DOHH2 (cell line): ENCODE measurements around the gene BPHL.
"Not testable (repeated sequence)": the region's sequence is repeated elsewhere in the genome, so short reads cannot be mapped to it uniquely, and the experiment has no call there.

ENCODE experiments used
- H3F3A ChIP-seq: fragments of 200-600 bp; sonication (generic), shearing (Covaris generic); 2 replicates; pipeline ENCODE4 v1.6.0; 2016; ENCODE audit warnings: antibody characterized with exemption, mild to moderate bottlenecking; ENCODE audit not compliant: control insufficient read depth, insufficient read depth
- H3K27ac ChIP-seq: fragments of 200-600 bp; sonication (generic); 2 replicates; pipeline ENCODE4 v1.5.1; 2014; ENCODE audit warnings: low read depth, mild to moderate bottlenecking, low read length, moderate library complexity
- H3K27me3 ChIP-seq: fragments of 200-600 bp; sonication (generic); 2 replicates; pipeline ENCODE4 v1.6.1; 2014; ENCODE audit warnings: mild to moderate bottlenecking, low read length, mixed read lengths; ENCODE audit not compliant: control insufficient read depth
- H3K36me3 ChIP-seq: fragments of 200-600 bp; sonication (generic); 2 replicates; pipeline ENCODE4 v1.6.1; 2014; ENCODE audit warnings: mild to moderate bottlenecking, low read length, moderate library complexity, mixed read lengths; ENCODE audit not compliant: control insufficient read depth
- H3K4me1 ChIP-seq: fragments of 200-600 bp; sonication (generic); 2 replicates; pipeline ENCODE4 v1.6.1; 2014; ENCODE audit warnings: mild to moderate bottlenecking, low read length, mixed read lengths; ENCODE audit not compliant: control insufficient read depth
- H3K4me2 ChIP-seq: fragments of 200-600 bp; sonication (generic); 2 replicates; pipeline ENCODE4 v1.6.0; 2014; ENCODE audit warnings: mild to moderate bottlenecking, low read length, moderate library complexity
- H3K4me3 ChIP-seq: fragments of 200-600 bp; sonication (generic); 2 replicates; pipeline ENCODE4 v1.5.1; 2014; ENCODE audit warnings: mild to moderate bottlenecking, low read length, mixed read lengths
- H3K79me2 ChIP-seq: fragments of 200-600 bp; sonication (generic); 2 replicates; pipeline ENCODE4 v1.6.1; 2014; ENCODE audit warnings: mild to moderate bottlenecking, low read length, mixed read lengths; ENCODE audit not compliant: control insufficient read depth
- H3K9me2 ChIP-seq: fragments of 200-600 bp; sonication (generic); replicated peaks from 2 replicates; pipeline ENCODE4 v1.6.1; 2014; ENCODE audit warnings: mild to moderate bottlenecking, low read length, mixed read lengths; ENCODE audit not compliant: control insufficient read depth
- H3K9me3 ChIP-seq: fragments of 200-600 bp; sonication (generic); 2 replicates; pipeline ENCODE4 v1.6.1; 2014; ENCODE audit warnings: antibody characterized with exemption, low read length, mixed read lengths; ENCODE audit not compliant: control insufficient read depth, insufficient read depth
- H4K20me1 ChIP-seq: fragments of 200-600 bp; sonication (generic); 2 replicates; pipeline ENCODE4 v1.6.0; 2014; ENCODE audit warnings: low read depth, mild to moderate bottlenecking, antibody characterized with exemption, low read length, moderate library complexity; ENCODE audit not compliant: control insufficient read depth, insufficient read depth
- EZH2phosphoT487 ChIP-seq: fragments of 200-600 bp; sonication (generic); IDR thresholded peaks from 2 replicates; pipeline ENCODE4 v1.6.1; 2017; ENCODE audit warnings: borderline replicate concordance, mild to moderate bottlenecking, antibody characterized with exemption, low read length, moderate library complexity, mixed read lengths
- TF ChIP-seq, protein P1 (sequence below): fragments of 200-600 bp; sonication (generic); IDR thresholded peaks from one replicate; pipeline ENCODE4 v1.5.1; 2014; ENCODE audit warnings: antibody characterized with exemption, mild to moderate bottlenecking, low read depth, low read length; ENCODE audit not compliant: poor library complexity, severe bottlenecking

Gene BPHL

DNA sequence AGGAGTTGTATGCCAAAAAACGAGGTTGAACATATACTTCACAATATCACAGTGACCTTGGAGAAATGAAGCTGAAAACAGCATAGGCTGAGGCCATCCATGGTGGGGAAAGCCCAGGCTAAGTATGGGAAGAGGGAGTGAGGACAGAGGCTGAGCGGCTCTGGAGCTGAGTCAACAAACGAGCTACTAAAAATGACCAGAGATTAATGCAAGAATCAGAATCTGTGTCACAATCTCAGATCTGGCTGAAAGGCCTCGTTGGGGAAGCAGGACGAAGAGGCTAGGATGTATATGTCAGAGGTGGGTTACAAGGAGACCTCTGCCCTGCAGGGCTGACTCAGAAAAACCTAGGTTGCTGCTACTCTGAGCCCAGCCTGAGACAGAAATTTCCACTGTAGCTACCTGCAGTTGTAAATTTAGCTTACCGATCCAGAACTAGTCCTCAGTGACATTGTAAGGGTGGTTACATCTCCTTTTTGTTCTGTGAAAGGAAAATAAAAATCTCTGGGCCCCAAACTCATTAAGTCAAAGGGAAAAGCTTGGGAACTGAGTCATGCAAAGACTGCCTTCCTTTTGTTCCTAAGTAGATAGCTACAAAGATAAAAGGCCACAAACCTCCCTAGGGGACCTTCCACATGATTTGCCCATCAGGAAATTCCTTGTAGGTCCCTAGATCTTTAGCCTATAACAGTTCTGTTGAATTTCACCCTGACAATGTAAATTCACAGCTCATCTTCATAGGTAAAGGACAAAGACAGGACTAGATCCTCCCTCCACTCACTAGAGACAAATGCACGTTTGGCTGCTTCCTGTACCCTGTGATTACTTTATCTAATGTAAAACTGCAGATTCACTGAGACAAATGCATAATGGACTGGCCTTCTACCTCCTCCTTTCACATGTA, 47.4 kb downstream of the BPHL start:
- H3K79me2 ChIP-seq, result no peaks in the 10 kb centered on the region; the same call in 1 of the 2 replicates
- H4K20me1 ChIP-seq, result no peaks in the 10 kb centered on the region
- H3K36me3 ChIP-seq, result no peaks in the 10 kb centered on the region
- no peaks in the 10 kb centered on the region for H3K9me2 ChIP-seq
- H3K27ac ChIP-seq, result no peak overlapping the region
- TF ChIP-seq, protein P1, sequence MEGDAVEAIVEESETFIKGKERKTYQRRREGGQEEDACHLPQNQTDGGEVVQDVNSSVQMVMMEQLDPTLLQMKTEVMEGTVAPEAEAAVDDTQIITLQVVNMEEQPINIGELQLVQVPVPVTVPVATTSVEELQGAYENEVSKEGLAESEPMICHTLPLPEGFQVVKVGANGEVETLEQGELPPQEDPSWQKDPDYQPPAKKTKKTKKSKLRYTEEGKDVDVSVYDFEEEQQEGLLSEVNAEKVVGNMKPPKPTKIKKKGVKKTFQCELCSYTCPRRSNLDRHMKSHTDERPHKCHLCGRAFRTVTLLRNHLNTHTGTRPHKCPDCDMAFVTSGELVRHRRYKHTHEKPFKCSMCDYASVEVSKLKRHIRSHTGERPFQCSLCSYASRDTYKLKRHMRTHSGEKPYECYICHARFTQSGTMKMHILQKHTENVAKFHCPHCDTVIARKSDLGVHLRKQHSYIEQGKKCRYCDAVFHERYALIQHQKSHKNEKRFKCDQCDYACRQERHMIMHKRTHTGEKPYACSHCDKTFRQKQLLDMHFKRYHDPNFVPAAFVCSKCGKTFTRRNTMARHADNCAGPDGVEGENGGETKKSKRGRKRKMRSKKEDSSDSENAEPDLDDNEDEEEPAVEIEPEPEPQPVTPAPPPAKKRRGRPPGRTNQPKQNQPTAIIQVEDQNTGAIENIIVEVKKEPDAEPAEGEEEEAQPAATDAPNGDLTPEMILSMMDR, result no peak
- no peak for TF ChIP-seq EZH2phosphoT487
- peaks cover 38% of the 10 kb centered on the region for H3K4me1 ChIP-seq
- no peaks in the 10 kb centered on the region for H3K27me3 ChIP-seq
- H3K9me3 ChIP-seq, result no peaks in the 10 kb centered on the region
- H3K4me2 ChIP-seq, result no peak overlapping the region
- peaks cover 16% of the 10 kb centered on the region for H3F3A ChIP-seq
- no peak overlapping the region for H3K4me3 ChIP-seq

DNA sequence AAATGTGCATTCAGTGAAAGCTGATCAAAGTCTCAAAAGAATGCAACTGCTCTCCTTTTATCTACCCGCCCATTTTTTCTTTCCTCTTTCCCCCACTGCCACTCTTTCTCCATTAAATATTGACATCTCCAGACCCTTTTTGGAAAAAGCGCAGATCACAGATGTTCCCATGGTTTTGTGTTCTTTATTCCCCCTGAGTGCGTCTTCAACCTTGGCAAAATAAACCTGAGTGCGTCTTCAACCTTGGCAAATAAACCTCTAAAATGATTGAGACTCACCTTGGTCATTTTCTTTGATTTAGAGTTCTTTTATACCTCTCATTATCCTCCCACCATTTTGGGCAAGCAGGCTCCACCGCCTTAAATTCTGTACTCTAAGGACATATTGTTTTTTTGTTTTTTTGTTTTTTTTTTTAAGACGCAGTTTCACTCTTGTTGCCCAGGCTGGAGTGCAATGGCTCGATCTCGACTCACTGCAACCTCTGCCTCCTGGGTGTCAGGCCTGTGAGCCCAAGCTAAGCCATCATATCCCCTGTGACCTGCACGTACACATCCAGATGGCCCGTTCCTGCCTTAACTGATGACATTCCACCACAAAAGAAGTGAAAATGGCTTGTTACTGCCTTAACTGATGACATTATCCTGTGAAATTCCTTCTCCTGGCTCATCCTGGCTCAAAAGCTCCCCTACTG, 48.2 kb downstream of the BPHL start:
- H4K20me1 ChIP-seq, H3F3A ChIP-seq, H3K27ac ChIP-seq, H3K79me2 ChIP-seq, H3K36me3 ChIP-seq, H3K9me2 ChIP-seq, H3K4me2 ChIP-seq, H3K9me3 ChIP-seq, H3K27me3 ChIP-seq, H3K4me3 ChIP-seq: not testable (repeated sequence)
- peaks cover 31% of the 10 kb centered on the region for H3K4me1 ChIP-seq

DNA sequence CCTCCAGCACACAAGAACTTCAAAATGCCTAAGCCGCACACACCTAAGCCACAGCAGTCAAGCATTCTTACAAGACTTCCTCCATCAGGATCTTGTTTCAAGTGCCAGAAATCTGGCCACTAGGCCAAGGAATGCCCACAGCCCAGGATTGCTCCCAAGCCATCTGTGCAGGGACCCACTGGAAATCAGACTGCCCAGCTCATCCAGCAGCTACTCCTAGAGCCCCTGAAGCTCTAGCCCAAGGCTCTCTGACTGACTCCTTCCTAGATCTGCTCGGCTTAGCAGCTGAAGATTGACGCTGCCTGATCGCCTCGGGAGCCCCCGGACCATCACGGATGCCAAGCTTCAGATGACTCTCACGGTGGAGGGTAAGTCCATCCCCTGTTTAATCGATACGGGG, 49.5 kb downstream of the BPHL start:
- not testable (repeated sequence) for H3K79me2 ChIP-seq, H3K4me2 ChIP-seq, H3K36me3 ChIP-seq, H3F3A ChIP-seq, H4K20me1 ChIP-seq, H3K9me2 ChIP-seq, H3K9me3 ChIP-seq, H3K27me3 ChIP-seq, H3K4me3 ChIP-seq, H3K27ac ChIP-seq
- H3K4me1 ChIP-seq, result peaks cover 21% of the 10 kb centered on the region

DNA sequence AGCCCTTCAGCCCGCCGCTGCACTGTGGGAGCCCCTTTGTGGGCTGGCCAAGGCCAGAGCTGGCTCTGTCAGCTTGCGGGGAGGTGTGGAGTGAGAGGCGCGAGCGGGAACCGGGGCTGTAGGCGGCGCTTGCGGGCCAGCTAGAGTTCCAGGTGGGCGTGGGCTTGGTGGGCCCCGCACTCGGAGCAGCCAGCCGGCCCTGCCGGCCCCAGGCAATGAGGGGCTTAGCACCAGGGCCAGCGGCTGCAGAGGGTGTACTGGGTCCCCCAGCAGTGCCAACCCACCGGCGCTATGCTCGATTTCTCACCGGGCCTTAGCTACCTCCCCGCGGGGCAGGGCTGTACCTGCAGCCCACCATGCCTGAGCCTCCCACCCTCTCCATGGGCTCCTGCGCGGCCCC, 52.2 kb downstream of the BPHL start:
- not testable (repeated sequence) for H3K9me3 ChIP-seq, H3F3A ChIP-seq, H3K4me3 ChIP-seq, H3K27ac ChIP-seq, H3K27me3 ChIP-seq, H3K4me1 ChIP-seq, H3K9me2 ChIP-seq, H3K36me3 ChIP-seq, H4K20me1 ChIP-seq, H3K4me2 ChIP-seq, H3K79me2 ChIP-seq

DNA sequence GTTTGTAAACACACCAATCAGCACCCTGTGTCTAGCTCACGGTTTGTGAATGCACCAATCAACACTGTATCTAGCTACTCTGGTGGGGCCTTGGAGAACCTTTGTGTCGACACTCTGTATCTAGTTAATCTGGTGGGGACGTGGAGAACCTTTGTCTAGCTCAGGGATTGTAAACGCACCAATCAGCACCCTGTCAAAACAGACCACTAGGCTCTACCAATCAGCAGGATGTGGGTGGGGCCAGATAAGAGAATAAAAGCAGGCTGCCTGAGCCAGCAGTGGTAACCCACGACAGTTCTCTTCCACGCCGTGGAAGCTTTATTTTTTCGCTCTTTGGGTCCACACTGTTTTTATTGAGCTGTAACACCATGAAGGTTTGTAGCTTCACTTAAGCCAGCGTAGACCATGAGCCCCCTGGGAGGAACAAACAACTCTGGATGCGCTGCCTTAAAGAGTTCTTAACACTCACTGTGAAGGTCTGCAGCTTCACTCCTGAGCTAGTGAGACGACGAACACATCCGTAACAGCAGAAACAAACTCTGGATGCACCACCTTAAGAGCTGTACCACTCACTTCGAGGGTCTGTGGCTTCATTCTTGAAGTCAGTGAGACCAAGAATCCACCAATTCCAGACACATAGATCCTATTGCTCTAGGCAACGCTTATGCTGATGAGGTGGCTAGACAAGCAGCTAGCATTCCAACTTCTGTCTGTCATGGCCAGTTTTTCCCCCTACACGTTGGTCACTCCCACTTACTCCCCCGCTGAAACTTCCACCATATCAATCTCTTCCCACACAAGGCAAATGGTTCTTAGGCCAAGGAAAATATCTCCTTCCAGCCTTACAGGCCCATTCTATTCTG, 53.0 kb downstream of the BPHL start:
- H3K4me1 ChIP-seq, H3K9me3 ChIP-seq, H3F3A ChIP-seq, H3K36me3 ChIP-seq, H3K9me2 ChIP-seq, H3K79me2 ChIP-seq, H3K4me2 ChIP-seq, H3K27ac ChIP-seq, H3K27me3 ChIP-seq, H4K20me1 ChIP-seq, H3K4me3 ChIP-seq: not testable (repeated sequence)

DNA sequence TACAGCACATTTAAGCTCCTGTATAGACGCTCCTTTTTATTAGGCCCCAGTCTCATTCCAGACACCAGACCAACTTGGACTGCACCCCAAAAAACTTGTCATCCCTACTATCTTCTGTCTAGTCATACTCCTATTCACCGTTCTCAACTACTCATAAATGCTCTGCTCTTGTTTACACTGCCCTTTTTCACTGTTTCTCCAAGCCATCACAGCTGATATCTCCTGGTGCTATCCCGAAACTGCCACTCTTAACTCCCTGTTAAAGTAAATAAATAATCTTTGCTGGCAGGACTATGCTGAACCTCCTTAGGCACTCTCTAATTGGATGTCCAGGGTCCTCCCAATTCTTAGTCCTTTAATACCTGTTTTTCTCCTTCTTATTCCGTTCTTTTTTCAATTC, 54.3 kb downstream of the BPHL start:
- not testable (repeated sequence) for H3K4me1 ChIP-seq, H4K20me1 ChIP-seq, H3K36me3 ChIP-seq, H3K79me2 ChIP-seq, H3K4me3 ChIP-seq, H3K4me2 ChIP-seq, H3K9me3 ChIP-seq, H3K27me3 ChIP-seq, H3K27ac ChIP-seq, H3F3A ChIP-seq, H3K9me2 ChIP-seq
